Middle frontal gyrus (tissue), 1 donor: ENCODE data around the gene JAZF1.

ENCODE experiments used
- DNase-seq: peaks from one replicate; pipeline ENCODE4 v3.0.0-alpha.2; 2015; ENCODE audit warnings: low spot score; ENCODE audit errors: extremely low spot score

Gene JAZF1

GRCh38 chr7:28075674-28076358, 104.8 kb downstream of the JAZF1 start:
- DNase-seq, result no peak

- DNase-seq, result no peak
Measured at GRCh38 chr7:28072876-28073514, 107.6 kb downstream of the JAZF1 start.

- DNase-seq, result no peak
Measured at GRCh38 chr7:28071570-28071969, 109.0 kb downstream of the JAZF1 start.

GRCh38 chr7:28070297-28071055, 110.1 kb downstream of the JAZF1 start:
- no peak for DNase-seq

GRCh38 chr7:28069807-28070206, 110.8 kb downstream of the JAZF1 start:
- no peak for DNase-seq

GRCh38 chr7:28069388-28069787, 111.2 kb downstream of the JAZF1 start:
- DNase-seq, result no peak

GRCh38 chr7:28068811-28069216, 111.8 kb downstream of the JAZF1 start:
- DNase-seq, result no peak

- DNase-seq, result no peak
Measured at GRCh38 chr7:28067171-28067570, 113.4 kb downstream of the JAZF1 start.

GRCh38 chr7:28065721-28066285, 114.8 kb downstream of the JAZF1 start:
- no peak for DNase-seq

GRCh38 chr7:28065308-28065707, 115.3 kb downstream of the JAZF1 start:
- no peak for DNase-seq

- no peak for DNase-seq
Measured at GRCh38 chr7:28064437-28064836, 116.2 kb downstream of the JAZF1 start.

- DNase-seq, result no peak
Measured at GRCh38 chr7:28062197-28062991, 118.2 kb downstream of the JAZF1 start.

- DNase-seq, result no peak
Measured at GRCh38 chr7:28061824-28062196, 118.8 kb downstream of the JAZF1 start.

GRCh38 chr7:28060371-28060950, 120.1 kb downstream of the JAZF1 start:
- no peak for DNase-seq

- DNase-seq, result no peak
Measured at GRCh38 chr7:28055161-28055544, 125.4 kb downstream of the JAZF1 start.

GRCh38 chr7:28054531-28055160, 125.9 kb downstream of the JAZF1 start:
- no peak for DNase-seq

GRCh38 chr7:28052933-28053332, 127.7 kb downstream of the JAZF1 start:
- no peak for DNase-seq

- no peak for DNase-seq
Measured at GRCh38 chr7:28048694-28049093, 131.9 kb downstream of the JAZF1 start.

- DNase-seq, result no peak
Measured at GRCh38 chr7:28046035-28046434, 134.6 kb downstream of the JAZF1 start.

- DNase-seq, result no peak
Measured at GRCh38 chr7:28045592-28045991, 135.0 kb downstream of the JAZF1 start.

- DNase-seq, result no peak
Measured at GRCh38 chr7:28044825-28045224, 135.8 kb downstream of the JAZF1 start.
